ENCODE results near the gene CCDC102A.

Gene CCDC102A

GRCh38 chr16:57462209-57462977 lies 74.0 kb downstream of the CCDC102A start, which contains the start of gene POLR2C:
TSS of gene POLR2C (plus strand) at chr16:57462679. CDS start at chr16:57462725, 46 bp downstream.
- peak; percentile 82 for TF ChIP-seq CTCF (conservative IDR thresholded peaks at IDR 0.05; ENCODE audit: low read length)
- H3K4me3 ChIP-seq (ENCODE audit: low read length): peak within 1 kb of the TSS; percentile 92
- DNase-seq (ENCODE audit: low read depth): peak; percentile 86
